Activated naive CD4-positive, alpha-beta T cell treated with anti-CD3 and anti-CD28 coated beads, Interleukin-2, amount 10 ng/mL, durations not matched to agents 7 days and 5 days (primary cell): Measurements from ENCODE around the gene C1QTNF7.
A peak's percentile ranks its signal among the peaks of the same experiment; 100 is the strongest.

ENCODE experiments used
- CTCF ChIA-PET: fragments of 350-600 bp; sonication (Branson Sonifier 250); formaldehyde crosslinking; loops from one replicate; lab custom pipeline; 2021; ENCODE audit warnings: antibody characterized with exemption; lab: Charles Lee
- DNase-seq: peaks from one replicate; pipeline ENCODE4 v3.0.0-alpha.2; 2020
- H3K27ac Mint-ChIP-seq: one replicate; pipeline ENCODE4 v1.8.0; 2021; ENCODE audit warnings: mild to moderate bottlenecking, moderate library complexity, mixed read lengths
- H3K27me3 Mint-ChIP-seq: one replicate; pipeline ENCODE4 v1.8.0; 2021; ENCODE audit warnings: mild to moderate bottlenecking, mixed read lengths
- H3K36me3 Mint-ChIP-seq: one replicate; pipeline ENCODE4 v1.8.0; 2021; ENCODE audit warnings: mixed read lengths
- H3K4me1 Mint-ChIP-seq: one replicate; pipeline ENCODE4 v1.8.0; 2021; ENCODE audit warnings: mixed read lengths
- H3K4me3 Mint-ChIP-seq: one replicate; pipeline ENCODE4 v1.8.0; 2021; ENCODE audit warnings: mild to moderate bottlenecking, moderate library complexity, mixed read lengths
- H3K9me3 Mint-ChIP-seq: one replicate; pipeline ENCODE4 v1.8.0; 2021; ENCODE audit warnings: mixed read lengths

C1QTNF7 gene, protein sequence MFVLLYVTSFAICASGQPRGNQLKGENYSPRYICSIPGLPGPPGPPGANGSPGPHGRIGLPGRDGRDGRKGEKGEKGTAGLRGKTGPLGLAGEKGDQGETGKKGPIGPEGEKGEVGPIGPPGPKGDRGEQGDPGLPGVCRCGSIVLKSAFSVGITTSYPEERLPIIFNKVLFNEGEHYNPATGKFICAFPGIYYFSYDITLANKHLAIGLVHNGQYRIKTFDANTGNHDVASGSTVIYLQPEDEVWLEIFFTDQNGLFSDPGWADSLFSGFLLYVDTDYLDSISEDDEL

DNA sequence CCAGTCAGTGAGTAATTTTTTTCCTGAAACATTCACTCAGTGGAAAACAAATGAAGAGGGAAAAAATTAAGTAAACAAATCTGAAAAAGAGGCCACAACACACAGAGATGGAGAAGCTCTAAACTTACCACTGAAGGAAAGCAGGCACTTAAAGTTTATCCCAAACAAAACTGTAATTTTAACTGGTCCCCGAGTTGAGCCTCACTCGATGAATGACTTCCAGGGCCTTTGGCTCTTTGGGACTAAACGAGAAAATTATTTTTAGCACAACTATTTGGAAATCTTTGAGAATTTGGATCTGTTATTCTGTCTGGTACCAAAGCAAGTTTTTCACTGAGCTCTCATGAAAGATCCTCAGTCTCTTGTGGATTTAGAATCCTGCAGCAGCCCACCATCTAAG is at the start of gene C1QTNF7:
C1QTNF7 (plus strand) TSS at position 333 of the 400 bp plus-strand sequence. CDS start 7,711 bp downstream, outside the sequence.
- H3K27ac Mint-ChIP-seq: no peak within 1 kb of the TSS
- CTCF ChIA-PET: no interaction called here
- no peaks in the 10 kb centered on the region for H3K27me3 Mint-ChIP-seq
- peaks cover 17% of the 10 kb centered on the region for H3K4me1 Mint-ChIP-seq
- H3K36me3 Mint-ChIP-seq: no peaks in the 10 kb centered on the region
- no peak for DNase-seq
- peaks cover 2% of the 10 kb centered on the region for H3K9me3 Mint-ChIP-seq
- no peak within 1 kb of the TSS for H3K4me3 Mint-ChIP-seq

DNA sequence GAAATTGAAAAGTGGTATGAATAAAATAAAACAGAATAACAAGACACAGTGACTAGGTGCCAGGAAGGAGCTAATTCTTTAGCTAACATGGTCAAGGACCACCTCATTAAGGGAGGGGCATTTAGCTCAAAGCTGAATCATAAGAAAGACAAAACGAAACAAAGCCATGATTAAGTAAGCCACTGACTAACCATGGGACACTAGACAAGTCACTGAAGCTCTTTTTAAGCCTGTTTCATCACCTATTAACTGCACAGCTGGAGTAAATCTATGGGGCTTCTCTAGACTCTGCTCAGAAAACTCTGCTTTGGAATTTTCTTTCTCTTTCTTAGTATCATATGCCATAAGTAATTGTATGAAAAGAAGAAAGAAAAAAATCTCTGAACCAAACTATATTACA is 49.8 kb upstream of the C1QTNF7 start:
- Mint-ChIP-seq H3K36me3 (no peaks in the 10 kb centered on the region), H3K4me3 (no peak overlapping the region), H3K27me3 (no peaks in the 10 kb centered on the region), H3K27ac (no peak overlapping the region), H3K9me3 (no peaks in the 10 kb centered on the region), H3K4me1 (peaks cover 29% of the 10 kb centered on the region)
- DNase-seq: no peak
- CTCF ChIA-PET: interaction anchor here (1.0 to 2.0 kb wide), 3 partner anchors 18 to 147 kb away, joined by 3 to 13 read pairs (median 4); no protein-coding TSS in a partner anchor

DNA sequence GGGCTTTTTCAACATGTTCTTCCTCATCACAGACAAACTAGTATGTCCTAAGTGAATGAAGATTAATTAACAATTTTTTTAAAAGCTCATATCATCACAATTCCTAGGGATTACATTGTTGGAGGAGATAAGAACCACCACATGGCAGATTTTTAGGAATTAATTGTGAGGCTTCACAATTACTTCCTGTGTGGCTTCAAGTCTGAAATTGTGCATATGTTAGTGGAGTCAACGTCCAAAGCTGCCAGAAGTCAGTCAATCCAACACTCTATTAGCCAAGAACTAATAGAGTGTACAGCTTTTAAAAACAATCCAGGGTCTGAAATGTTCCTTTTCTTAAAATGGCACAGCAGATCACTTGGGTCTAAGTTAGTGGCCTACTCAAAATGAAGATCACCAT is 49.3 kb upstream of the C1QTNF7 start:
- CTCF ChIA-PET: interaction anchor here (1.0 to 2.0 kb wide), 3 partner anchors 18 to 147 kb away, joined by 3 to 13 read pairs (median 4); no protein-coding TSS in a partner anchor
- no peak for DNase-seq
- H3K27me3 Mint-ChIP-seq: no peaks in the 10 kb centered on the region
- H3K4me3 Mint-ChIP-seq: no peak overlapping the region
- no peaks in the 10 kb centered on the region for H3K9me3 Mint-ChIP-seq
- H3K27ac Mint-ChIP-seq: no peak overlapping the region
- H3K4me1 Mint-ChIP-seq: peaks cover 29% of the 10 kb centered on the region
- no peaks in the 10 kb centered on the region for H3K36me3 Mint-ChIP-seq

DNA sequence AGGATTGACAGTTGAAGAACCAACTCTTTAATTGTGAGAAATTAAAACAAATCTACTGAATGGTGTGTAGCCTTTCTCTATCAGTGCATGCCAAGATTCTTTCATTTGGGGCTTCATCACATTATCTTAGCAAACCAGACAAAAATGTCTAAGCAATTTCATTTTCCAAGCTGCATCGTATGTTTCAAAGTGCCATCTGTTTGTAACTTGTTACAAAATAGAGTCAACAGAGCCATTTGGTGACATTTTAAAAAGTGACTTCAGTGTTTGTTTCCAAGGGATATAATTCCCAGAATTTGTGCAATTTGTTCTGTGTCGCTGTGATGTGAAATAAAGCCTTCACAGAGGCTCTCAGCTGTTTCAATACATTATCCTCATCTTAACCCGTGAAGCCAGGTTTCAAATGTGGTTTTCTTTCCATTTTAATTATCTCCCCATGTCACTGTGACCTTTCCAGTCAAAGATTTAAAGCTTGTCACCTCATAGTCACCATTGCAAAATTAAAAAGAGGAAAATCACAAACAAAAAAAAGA is 46.0 kb upstream of the C1QTNF7 start:
- H3K4me3 Mint-ChIP-seq: no peak overlapping the region
- CTCF ChIA-PET: interaction anchor here (1.0 to 1.5 kb wide), 2 partner anchors 16 to 75 kb away, joined by 3 read pairs; no protein-coding TSS in a partner anchor
- H3K9me3 Mint-ChIP-seq: no peaks in the 10 kb centered on the region
- DNase-seq: no peak
- H3K4me1 Mint-ChIP-seq: peaks cover 5% of the 10 kb centered on the region
- no peak overlapping the region for H3K27ac Mint-ChIP-seq
- no peaks in the 10 kb centered on the region for H3K27me3 Mint-ChIP-seq
- H3K36me3 Mint-ChIP-seq: no peaks in the 10 kb centered on the region

DNA sequence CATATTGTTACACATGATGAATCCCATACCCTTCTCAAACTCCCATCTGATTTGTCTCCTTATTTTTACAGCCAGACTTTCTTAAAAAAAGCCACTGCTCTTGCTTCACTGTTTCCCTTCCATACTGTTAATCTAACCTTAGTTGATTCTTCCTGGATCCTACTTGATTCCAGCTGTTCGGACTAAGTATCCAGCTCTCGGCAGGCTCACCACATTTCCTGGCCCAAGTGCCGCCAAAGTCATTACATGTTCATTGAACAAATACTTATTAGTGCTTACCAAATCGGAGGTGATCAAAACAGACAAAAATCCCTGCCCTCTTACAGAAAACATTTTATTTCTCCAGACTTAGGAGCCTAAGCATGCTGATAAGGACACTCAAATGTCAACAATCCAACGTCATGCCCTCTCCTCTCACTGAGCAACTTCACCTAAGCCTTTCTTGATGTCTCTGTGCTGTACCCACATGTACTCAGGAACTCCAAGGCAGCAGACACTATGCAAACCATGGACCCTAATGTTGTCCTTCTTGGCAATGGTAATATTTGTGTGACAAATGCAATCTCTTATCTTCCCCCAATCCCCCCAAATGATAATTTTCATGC is 45.1 kb upstream of the C1QTNF7 start:
- Mint-ChIP-seq H3K4me3 (no peak overlapping the region), H3K27ac (no peak overlapping the region), H3K9me3 (no peaks in the 10 kb centered on the region), H3K36me3 (no peaks in the 10 kb centered on the region), H3K27me3 (no peaks in the 10 kb centered on the region), H3K4me1 (no peaks in the 10 kb centered on the region)
- CTCF ChIA-PET: interaction anchor here (0.6 to 1.5 kb wide), 2 partner anchors 11 to 15 kb away, joined by 3 read pairs; no protein-coding TSS in a partner anchor
- no peak for DNase-seq

DNA sequence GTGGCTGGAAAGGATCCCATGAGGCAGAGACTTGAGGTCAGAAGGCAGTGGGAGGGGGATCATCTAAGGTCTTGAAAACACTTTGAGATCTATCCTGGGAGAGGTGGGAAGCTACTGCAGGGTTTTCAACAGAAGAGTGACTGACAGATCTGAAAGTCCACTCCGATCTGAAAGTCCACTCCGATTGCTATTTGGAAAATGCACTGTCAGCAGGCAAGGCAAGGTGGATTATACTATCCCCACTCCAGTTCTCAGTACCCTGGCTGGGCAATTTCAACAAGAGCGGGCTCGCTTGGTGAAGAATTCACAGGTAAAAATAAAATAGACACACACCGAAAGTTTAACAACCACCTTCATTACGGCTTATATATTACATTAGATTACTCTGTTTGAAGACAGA is 42.3 kb upstream of the C1QTNF7 start:
- CTCF ChIA-PET: interaction anchor here (3.3 kb wide), 1 partner anchor 12 kb away, joined by 20 read pairs; no protein-coding TSS in a partner anchor
- H3K4me3 Mint-ChIP-seq: no peak overlapping the region
- no peaks in the 10 kb centered on the region for H3K27me3 Mint-ChIP-seq
- no peaks in the 10 kb centered on the region for H3K36me3 Mint-ChIP-seq
- H3K9me3 Mint-ChIP-seq: no peaks in the 10 kb centered on the region
- DNase-seq: no peak
- H3K27ac Mint-ChIP-seq: no peak overlapping the region
- no peaks in the 10 kb centered on the region for H3K4me1 Mint-ChIP-seq

DNA sequence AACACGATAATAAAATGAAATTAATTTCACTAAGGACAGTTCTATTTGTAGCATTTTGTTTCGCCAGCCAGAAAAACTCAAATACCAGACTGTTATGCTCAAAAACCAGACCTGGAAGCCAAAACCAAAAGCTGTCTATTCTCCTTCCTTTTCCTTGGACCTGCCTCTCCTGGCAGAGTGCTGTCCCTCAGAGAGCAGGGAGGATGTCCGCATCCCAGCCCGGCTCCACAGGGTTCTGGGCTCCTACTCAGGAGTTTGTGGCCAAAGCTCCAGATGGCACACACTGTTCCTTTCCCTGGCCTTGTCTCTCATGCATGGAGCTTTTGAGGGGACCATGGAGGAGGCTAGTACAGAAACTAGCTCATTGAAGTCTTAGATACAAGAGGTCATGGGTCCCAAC is 41.9 kb upstream of the C1QTNF7 start:
- no peaks in the 10 kb centered on the region for H3K36me3 Mint-ChIP-seq
- no peaks in the 10 kb centered on the region for H3K9me3 Mint-ChIP-seq
- no peak overlapping the region for H3K4me3 Mint-ChIP-seq
- no peaks in the 10 kb centered on the region for H3K4me1 Mint-ChIP-seq
- CTCF ChIA-PET: interaction anchor here (3.3 kb wide), 1 partner anchor 12 kb away, joined by 20 read pairs; no protein-coding TSS in a partner anchor
- H3K27ac Mint-ChIP-seq: no peak overlapping the region
- DNase-seq: no peak
- no peaks in the 10 kb centered on the region for H3K27me3 Mint-ChIP-seq

DNA sequence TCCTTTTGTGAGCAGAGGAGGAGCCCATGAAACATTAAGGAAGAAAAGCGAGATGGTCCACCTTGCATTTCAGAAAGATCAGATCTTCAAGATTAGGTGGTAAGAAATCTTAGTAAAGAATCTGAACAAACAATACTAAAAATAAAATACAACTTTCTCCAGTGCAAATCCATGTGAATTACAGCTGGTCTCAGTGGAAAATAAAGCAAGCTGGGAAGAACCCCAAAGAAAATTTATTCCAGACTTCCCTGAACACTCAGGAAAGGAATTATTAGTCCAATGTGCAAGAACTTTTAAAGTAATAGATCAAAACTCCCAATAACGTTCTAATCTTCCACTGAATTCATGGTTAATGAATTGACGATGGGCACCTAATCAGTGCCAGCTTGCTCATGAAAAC is 37.3 kb upstream of the C1QTNF7 start:
- no peaks in the 10 kb centered on the region for H3K9me3 Mint-ChIP-seq
- H3K27ac Mint-ChIP-seq: no peak overlapping the region
- H3K27me3 Mint-ChIP-seq: no peaks in the 10 kb centered on the region
- H3K36me3 Mint-ChIP-seq: no peaks in the 10 kb centered on the region
- no peak for DNase-seq
- no peak overlapping the region for H3K4me3 Mint-ChIP-seq
- H3K4me1 Mint-ChIP-seq: no peaks in the 10 kb centered on the region
- CTCF ChIA-PET: interaction anchor here (1.1 kb wide), 1 partner anchor 67 kb away, joined by 3 read pairs; no protein-coding TSS in a partner anchor

DNA sequence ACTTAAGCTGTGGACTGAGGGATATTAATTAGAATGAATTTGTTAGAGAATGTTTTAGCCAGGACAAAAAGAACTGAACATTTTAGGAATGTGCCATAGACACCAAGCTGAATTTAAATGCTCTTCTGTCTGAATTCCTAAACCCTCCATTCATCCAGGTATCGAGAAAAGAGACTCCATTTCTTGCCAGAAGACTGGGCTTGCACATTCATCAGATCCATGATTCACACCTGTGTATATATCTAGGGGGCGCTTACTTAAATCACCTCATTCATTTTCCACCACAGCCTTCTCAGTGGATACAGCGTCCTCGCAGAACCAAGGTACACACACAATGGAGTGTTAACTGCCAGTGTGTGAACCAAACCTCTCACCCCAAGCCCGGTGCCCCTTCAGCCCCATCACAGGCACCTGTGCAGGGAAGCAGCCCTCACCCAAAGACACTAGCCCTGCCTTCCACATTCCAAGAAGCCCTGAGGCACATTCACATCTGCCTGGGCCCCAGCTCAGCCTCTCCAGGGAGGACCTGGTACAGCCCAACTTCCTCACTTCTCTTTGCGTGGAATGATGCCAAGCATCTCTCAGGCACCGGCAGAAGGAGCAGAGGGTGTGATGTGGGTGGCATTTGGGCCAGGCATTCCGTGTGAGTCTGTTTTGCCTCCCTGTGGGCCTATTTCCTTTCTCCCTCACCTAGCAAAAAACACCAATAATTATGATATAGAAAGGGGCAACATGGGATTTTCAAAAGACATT is 35.6 kb upstream of the C1QTNF7 start:
- Mint-ChIP-seq H3K4me3 (no peak overlapping the region), H3K27ac (no peak overlapping the region), H3K9me3 (no peaks in the 10 kb centered on the region), H3K27me3 (no peaks in the 10 kb centered on the region), H3K36me3 (no peaks in the 10 kb centered on the region), H3K4me1 (no peaks in the 10 kb centered on the region)
- CTCF ChIA-PET: interaction anchor here (1.0 kb wide), 1 partner anchor 154 kb away, joined by 3 read pairs; no protein-coding TSS in a partner anchor
- DNase-seq: no peak

DNA sequence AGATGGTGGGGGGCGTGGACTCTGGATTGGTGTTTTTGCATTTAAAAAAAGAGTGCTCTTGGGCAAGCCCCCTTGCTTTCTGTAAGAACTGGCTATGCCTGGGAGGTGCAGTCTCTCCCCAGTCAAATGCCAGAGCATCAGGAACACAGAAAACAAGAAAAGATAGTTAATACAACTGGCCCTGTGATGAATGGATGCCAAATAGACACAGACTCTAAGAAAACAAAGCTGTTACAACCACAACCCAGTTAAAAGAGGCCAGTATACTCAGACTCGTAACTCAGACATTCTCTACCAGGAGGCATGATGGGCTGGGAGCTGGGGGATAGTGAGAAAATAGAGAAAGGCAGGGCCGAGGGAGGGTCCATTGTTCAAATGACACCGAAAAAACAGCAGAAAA is 32.5 kb upstream of the C1QTNF7 start:
- H3K4me1 Mint-ChIP-seq: peaks cover 5% of the 10 kb centered on the region
- CTCF ChIA-PET: interaction anchor here (0.6 to 8.1 kb wide), 14 partner anchors 12 to 166 kb away, joined by 3 to 62 read pairs (median 8); no protein-coding TSS in a partner anchor
- H3K27me3 Mint-ChIP-seq: no peaks in the 10 kb centered on the region
- H3K27ac Mint-ChIP-seq: no peak overlapping the region
- no peaks in the 10 kb centered on the region for H3K9me3 Mint-ChIP-seq
- H3K4me3 Mint-ChIP-seq: no peak overlapping the region
- H3K36me3 Mint-ChIP-seq: no peaks in the 10 kb centered on the region
- no peak for DNase-seq

DNA sequence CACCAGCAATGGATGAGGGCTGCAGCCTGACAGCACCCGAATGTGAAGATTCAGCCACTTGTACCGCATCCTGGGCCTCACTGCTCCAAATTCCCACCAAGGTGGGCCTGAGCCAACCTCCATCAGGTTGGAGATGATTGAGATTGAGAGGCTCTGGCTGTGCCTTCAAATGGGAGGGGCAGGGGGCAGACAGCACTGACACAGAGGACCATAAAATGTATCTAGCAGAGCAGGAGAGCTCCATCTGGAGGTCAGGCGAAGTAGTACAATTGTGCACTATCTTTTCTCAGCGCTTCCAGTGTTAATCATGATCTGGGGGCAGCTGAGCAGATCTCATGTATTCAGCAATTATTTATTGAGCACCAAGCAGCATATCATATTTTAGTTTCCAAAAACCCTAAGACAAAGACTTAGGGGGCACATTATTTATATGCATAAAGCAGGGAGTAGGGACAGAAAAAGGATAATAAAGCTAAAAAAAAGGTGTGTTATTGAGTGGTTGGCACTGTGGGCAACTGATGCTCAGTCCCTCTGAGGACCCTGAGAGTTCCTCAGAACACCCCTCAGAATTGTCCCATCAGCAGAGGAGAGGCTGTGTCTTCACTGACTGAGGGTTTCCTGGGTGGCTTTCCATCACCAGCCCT is 31.6 kb upstream of the C1QTNF7 start:
- no peaks in the 10 kb centered on the region for H3K9me3 Mint-ChIP-seq
- CTCF ChIA-PET: interaction anchor here (0.5 to 8.1 kb wide), 29 partner anchors 9 to 251 kb away, joined by 3 to 62 read pairs (median 4); no protein-coding TSS in a partner anchor
- peak; percentile 74 for DNase-seq
- H3K27me3 Mint-ChIP-seq: no peaks in the 10 kb centered on the region
- H3K27ac Mint-ChIP-seq: no peak overlapping the region
- peaks cover 15% of the 10 kb centered on the region for H3K4me1 Mint-ChIP-seq
- H3K36me3 Mint-ChIP-seq: no peaks in the 10 kb centered on the region
- no peak overlapping the region for H3K4me3 Mint-ChIP-seq

DNA sequence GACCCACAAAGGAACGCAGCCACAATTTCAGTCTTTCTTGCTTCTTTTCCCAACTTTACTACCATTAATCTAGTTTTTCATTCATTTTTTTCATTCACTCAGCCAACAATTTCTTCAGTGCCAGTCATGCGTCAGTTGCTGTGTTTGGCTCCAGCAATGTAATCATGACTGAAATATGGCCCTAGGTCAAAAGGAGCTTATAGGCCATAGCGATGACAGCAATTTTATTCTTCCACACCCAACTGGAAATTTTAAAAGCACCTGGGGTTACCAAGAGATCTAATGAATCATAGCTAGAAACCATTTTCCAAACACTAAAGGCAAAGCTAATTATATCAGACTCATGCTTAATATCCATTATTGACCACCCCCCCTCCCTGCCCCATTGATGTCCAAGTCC is 29.8 kb upstream of the C1QTNF7 start:
- Mint-ChIP-seq H3K4me3 (no peak overlapping the region), H3K9me3 (no peaks in the 10 kb centered on the region), H3K36me3 (no peaks in the 10 kb centered on the region), H3K27ac (no peak overlapping the region), H3K27me3 (no peaks in the 10 kb centered on the region), H3K4me1 (peaks cover 28% of the 10 kb centered on the region)
- DNase-seq: no peak
- CTCF ChIA-PET: interaction anchor here (0.8 to 8.1 kb wide), 13 partner anchors 8 to 603 kb away, joined by 3 to 62 read pairs (median 4); no protein-coding TSS in a partner anchor

DNA sequence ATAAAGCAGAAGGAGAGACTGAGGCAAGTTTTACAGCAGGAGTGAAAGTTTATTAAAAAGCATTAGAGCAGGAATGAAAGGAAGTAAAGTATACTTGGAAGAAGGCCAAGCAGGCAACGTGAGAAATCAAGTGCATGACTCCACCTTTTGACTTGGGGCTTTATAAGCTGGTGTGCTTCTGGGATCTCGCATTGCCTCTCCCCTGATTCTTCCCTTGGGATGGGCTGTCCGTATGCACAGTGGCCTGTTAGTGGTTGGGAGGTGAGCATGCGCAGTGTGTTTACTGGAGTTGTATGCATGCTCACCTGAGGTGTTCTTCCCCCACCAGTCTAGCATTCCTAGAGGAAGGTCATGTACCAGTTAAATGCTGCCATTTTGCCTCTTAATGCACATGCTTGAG is 29.1 kb upstream of the C1QTNF7 start:
- H3K4me3 Mint-ChIP-seq: no peak overlapping the region

More for the DNA sequence above, 29.1 kb upstream of the C1QTNF7 start:
- CTCF ChIA-PET: interaction anchor here (0.8 to 8.1 kb wide), 9 partner anchors 14 to 602 kb away, joined by 3 to 62 read pairs (median 3); no protein-coding TSS in a partner anchor
- Mint-ChIP-seq H3K4me1 (peaks cover 32% of the 10 kb centered on the region), H3K9me3 (no peaks in the 10 kb centered on the region), H3K27me3 (no peaks in the 10 kb centered on the region), H3K27ac (no peak overlapping the region), H3K36me3 (no peaks in the 10 kb centered on the region)
- no peak for DNase-seq
